SIG-M5 treated with dmso at 0.1 percent for 504 hours (cell line): ENCODE measurements around the gene PCSK1.
"Not testable (repeated sequence)": the region's sequence is repeated elsewhere in the genome, so short reads cannot be mapped to it uniquely, and the experiment has no call there.

Experiments used
- DNase-seq: peaks from one replicate; lab custom pipeline; 2025; ENCODE audit not compliant: unreplicated experiment; lab: John Stamatoyannopoulos, UW

Gene PCSK1

GRCh38 chr5:96427824-96428223 is 5.2 kb downstream of the PCSK1 start:
- no peak for DNase-seq

GRCh38 chr5:96426831-96427230 is 6.2 kb downstream of the PCSK1 start:
- DNase-seq = no peak

- DNase-seq = no peak
Observed at GRCh38 chr5:96425443-96425842, 7.6 kb downstream of the PCSK1 start.

GRCh38 chr5:96415897-96416296 is 17.2 kb downstream of the PCSK1 start:
- DNase-seq = no peak

- no peak for DNase-seq
Observed at GRCh38 chr5:96412868-96413449, 20.1 kb downstream of the PCSK1 start.

GRCh38 chr5:96410013-96410412 is 23.0 kb downstream of the PCSK1 start:
- DNase-seq = no peak

GRCh38 chr5:96408841-96409538 is 24.1 kb downstream of the PCSK1 start:
- DNase-seq = no peak

- no peak for DNase-seq
Observed at GRCh38 chr5:96408210-96408777, 24.8 kb downstream of the PCSK1 start.

GRCh38 chr5:96407436-96407835 is 25.6 kb downstream of the PCSK1 start:
- DNase-seq = no peak

GRCh38 chr5:96404191-96404867 is 28.7 kb downstream of the PCSK1 start:
- no peak for DNase-seq

- DNase-seq = no peak
Observed at GRCh38 chr5:96402500-96402899, 30.5 kb downstream of the PCSK1 start.

- DNase-seq = no peak
Observed at GRCh38 chr5:96396878-96397277, 36.2 kb downstream of the PCSK1 start.

GRCh38 chr5:96395295-96395694 is 37.8 kb downstream of the PCSK1 start:
- DNase-seq = not testable (repeated sequence)

- no peak for DNase-seq
Observed at GRCh38 chr5:96391921-96392320, 41.1 kb downstream of the PCSK1 start.

- no peak for DNase-seq
Observed at GRCh38 chr5:96388176-96388575, 44.9 kb downstream of the PCSK1 start.

- no peak for DNase-seq
Observed at GRCh38 chr5:96387616-96388015, 45.4 kb downstream of the PCSK1 start.

- no peak for DNase-seq
Observed at GRCh38 chr5:96385538-96385937, 47.5 kb downstream of the PCSK1 start.

- DNase-seq = no peak
Observed at GRCh38 chr5:96384353-96384752, 48.7 kb downstream of the PCSK1 start.

GRCh38 chr5:96381526-96381925 is 51.5 kb downstream of the PCSK1 start:
- no peak for DNase-seq

- DNase-seq = no peak
Observed at GRCh38 chr5:96379896-96380295, 53.2 kb downstream of the PCSK1 start.

- DNase-seq = no peak
Observed at GRCh38 chr5:96377597-96377996, 55.5 kb downstream of the PCSK1 start.

GRCh38 chr5:96377167-96377566 is 55.9 kb downstream of the PCSK1 start:
- DNase-seq = no peak
